CD4-positive, alpha-beta T cell (primary cell): ENCODE measurements around the gene MYO5A. TPM values are rescaled to one million over a fixed set of nuclear protein-coding genes. Genes with fewer than 3 reads are reported as not detected.

Source experiments
- ATAC-seq: fragments of 200-7000 bp; cut with Tn5 transposase; one replicate; pipeline ENCODE4 v1.10.0; 2022; ENCODE audit warnings: mild to moderate bottlenecking; ENCODE audit not compliant: poor library complexity
- CTCF ChIA-PET: fragments of 350-600 bp; sonication (Branson Sonifier 250); formaldehyde crosslinking; loops from one replicate; lab custom pipeline; 2021; ENCODE audit warnings: antibody characterized with exemption, inconsistent platforms; lab: Charles Lee
- POLR2A ChIA-PET: fragments of 350-600 bp; sonication (Branson Sonifier 250); formaldehyde crosslinking; loops from one replicate; lab custom pipeline; 2021; ENCODE audit warnings: antibody characterized with exemption, inconsistent platforms; lab: Charles Lee
- DNase-seq, 14 experiments: peaks; one replicate each; pipeline ENCODE4 v3.0.0-alpha.2; 2013 to 2020; ENCODE audit warnings: mixed read lengths in 2 of 14
- H3K27ac ChIP-seq, 2 donors: one replicate each; pipeline versions ENCODE4 v1.5.1 to v1.7.0; 2013; ENCODE audit warnings: low read length in 2 of 2, low read depth in 1 of 2, mild to moderate bottlenecking in 1 of 2
- H3K27me3 ChIP-seq, 2 experiments: 1 replicate in 1 of 2; 2 replicates in 1 of 2; pipeline versions ENCODE4 v1.6.1 to v1.7.0; 2013; ENCODE audit warnings: low read length in 2 of 2, control low read depth in 1 of 2, mild to moderate bottlenecking in 1 of 2, moderate library complexity in 1 of 2; ENCODE audit not compliant: insufficient read depth in 2 of 2, control insufficient read depth in 1 of 2
- H3K36me3 ChIP-seq: one replicate; pipeline ENCODE4 v1.6.1; 2013; ENCODE audit warnings: low read length, control low read depth; ENCODE audit not compliant: insufficient read depth
- H3K4me1 ChIP-seq: one replicate; pipeline ENCODE4 v1.6.1; 2013; ENCODE audit warnings: low read length, control low read depth; ENCODE audit not compliant: insufficient read depth
- H3K4me3 ChIP-seq: one replicate; pipeline ENCODE4 v1.5.1; 2013; ENCODE audit warnings: mild to moderate bottlenecking, low read length, moderate library complexity
- H3K9me3 ChIP-seq, 2 experiments: 1 replicate in 1 of 2; 2 replicates in 1 of 2; pipeline versions ENCODE4 v1.6.1 to v1.7.0; 2013; ENCODE audit warnings: low read length in 2 of 2, mild to moderate bottlenecking in 2 of 2, control low read depth in 1 of 2, moderate library complexity in 1 of 2; ENCODE audit not compliant: control insufficient read depth in 1 of 2, insufficient read depth in 1 of 2
- H3K27ac Mint-ChIP-seq: one replicate; pipeline ENCODE4 v1.8.0; 2020; ENCODE audit warnings: mixed read lengths
- H3K27me3 Mint-ChIP-seq: one replicate; pipeline ENCODE4 v1.8.0; 2021; ENCODE audit warnings: mixed read lengths
- H3K36me3 Mint-ChIP-seq: one replicate; pipeline ENCODE4 v1.8.0; 2021; ENCODE audit warnings: low read depth, mixed read lengths
- H3K4me1 Mint-ChIP-seq: one replicate; pipeline ENCODE4 v1.8.0; 2021; ENCODE audit warnings: low read depth, mixed read lengths
- H3K4me3 Mint-ChIP-seq: one replicate; pipeline ENCODE4 v1.8.0; 2020; ENCODE audit warnings: mild to moderate bottlenecking, mixed read lengths
- H3K9me3 Mint-ChIP-seq: one replicate; pipeline ENCODE4 v1.8.0; 2020; ENCODE audit warnings: mixed read lengths
- intact Hi-C, 2 experiments: fragments of 100-400 bp; cut with DNase I in 1 of 2; cut with micrococcal nuclease in 1 of 2; formaldehyde crosslinking; loops; one replicate each; pipeline versions ENCODE4 v1.15.1 to v1.9.0; 2023 to 2025; cut with DNase I, micrococcal nuclease
- total RNA-seq, 174 experiments: library from RNA in 2 of 174; stranded (reverse) in 2 of 174; gene quantifications; one replicate each; pipeline ENCODE4 v1.2.3 and lab custom pipeline; 2021 to 2026
- TF ChIP-seq, protein P1 (sequence below): fragments of 200-600 bp; IDR thresholded peaks from one replicate; pipeline ENCODE4 v1.8.0; 2022; ENCODE audit warnings: antibody characterized with exemption, mild to moderate bottlenecking

The MYO5A gene
- total RNA-seq, 2 experiments from 2014 or later = 25.5 TPM

DNA sequence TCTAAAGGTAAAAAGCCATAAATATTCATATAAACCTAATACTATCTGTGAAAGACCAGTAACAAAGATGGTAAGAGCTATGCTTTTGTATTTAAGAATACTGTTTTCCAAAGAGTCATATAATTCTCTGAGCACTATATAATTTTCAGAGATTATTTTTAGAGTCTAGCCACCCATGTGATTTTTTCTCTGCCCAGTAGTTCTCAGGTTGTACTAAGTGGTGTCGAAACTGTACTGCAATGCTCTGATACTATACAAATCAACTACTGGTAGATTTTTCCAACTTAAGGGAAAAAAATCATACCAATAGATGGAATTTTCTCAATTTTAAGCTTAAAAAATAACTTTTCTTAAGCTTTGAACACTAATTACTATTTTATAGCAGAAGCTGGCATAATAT is 104.8 kb downstream of the MYO5A start:
- DNase-seq (no peak), ATAC-seq (no peak)
- no peaks in the 10 kb centered on the region for H3K9me3 Mint-ChIP-seq
- TF ChIP-seq, protein P1, sequence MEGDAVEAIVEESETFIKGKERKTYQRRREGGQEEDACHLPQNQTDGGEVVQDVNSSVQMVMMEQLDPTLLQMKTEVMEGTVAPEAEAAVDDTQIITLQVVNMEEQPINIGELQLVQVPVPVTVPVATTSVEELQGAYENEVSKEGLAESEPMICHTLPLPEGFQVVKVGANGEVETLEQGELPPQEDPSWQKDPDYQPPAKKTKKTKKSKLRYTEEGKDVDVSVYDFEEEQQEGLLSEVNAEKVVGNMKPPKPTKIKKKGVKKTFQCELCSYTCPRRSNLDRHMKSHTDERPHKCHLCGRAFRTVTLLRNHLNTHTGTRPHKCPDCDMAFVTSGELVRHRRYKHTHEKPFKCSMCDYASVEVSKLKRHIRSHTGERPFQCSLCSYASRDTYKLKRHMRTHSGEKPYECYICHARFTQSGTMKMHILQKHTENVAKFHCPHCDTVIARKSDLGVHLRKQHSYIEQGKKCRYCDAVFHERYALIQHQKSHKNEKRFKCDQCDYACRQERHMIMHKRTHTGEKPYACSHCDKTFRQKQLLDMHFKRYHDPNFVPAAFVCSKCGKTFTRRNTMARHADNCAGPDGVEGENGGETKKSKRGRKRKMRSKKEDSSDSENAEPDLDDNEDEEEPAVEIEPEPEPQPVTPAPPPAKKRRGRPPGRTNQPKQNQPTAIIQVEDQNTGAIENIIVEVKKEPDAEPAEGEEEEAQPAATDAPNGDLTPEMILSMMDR = no peak
- H3K36me3 Mint-ChIP-seq = peaks cover 51% of the 10 kb centered on the region
- intact Hi-C loops = no loop called here
- Histone ChIP-seq H3K27ac (no peak overlapping the region), H3K27me3 (no peaks in the 10 kb centered on the region), H3K4me1 (no peaks in the 10 kb centered on the region), H3K36me3 (peaks cover 26% of the 10 kb centered on the region), H3K4me3 (no peak overlapping the region), H3K9me3 (no peaks in the 10 kb centered on the region)
- ChIA-PET POLR2A (no interaction called here), CTCF (interaction anchor here (1.5 kb wide), 1 partner anchor 10 kb away, joined by 5 read pairs; no protein-coding TSS in a partner anchor)
- H3K27ac Mint-ChIP-seq = no peak overlapping the region
- H3K4me1 Mint-ChIP-seq = no peaks in the 10 kb centered on the region
- no peak overlapping the region for H3K4me3 Mint-ChIP-seq
- H3K27me3 Mint-ChIP-seq = no peaks in the 10 kb centered on the region

DNA sequence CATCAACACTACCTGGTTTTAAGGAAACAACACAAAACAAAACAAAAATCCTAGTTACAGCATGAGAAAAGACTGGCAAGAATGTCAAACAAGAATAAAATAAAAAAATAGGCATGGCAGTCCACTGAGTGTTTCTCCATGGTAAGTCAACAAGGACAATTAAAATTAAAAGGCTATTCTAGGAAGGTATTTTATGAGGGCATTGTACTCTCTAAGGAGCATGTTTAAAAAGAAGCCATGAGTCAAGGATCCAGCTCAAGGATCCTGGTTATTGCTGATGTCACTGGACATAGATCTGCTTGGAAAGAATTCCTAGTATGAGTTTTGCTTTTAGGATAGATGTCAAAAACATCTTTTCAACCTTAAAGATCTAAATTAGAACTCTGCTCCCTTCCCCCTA is 106.7 kb downstream of the MYO5A start:
- Mint-ChIP-seq H3K9me3 (no peaks in the 10 kb centered on the region), H3K4me1 (no peaks in the 10 kb centered on the region), H3K4me3 (no peak overlapping the region), H3K36me3 (peaks cover 32% of the 10 kb centered on the region), H3K27ac (no peak overlapping the region), H3K27me3 (no peaks in the 10 kb centered on the region)
- ChIA-PET POLR2A (no interaction called here), CTCF (no interaction called here)
- Histone ChIP-seq H3K4me3 (no peak overlapping the region), H3K36me3 (peaks cover 15% of the 10 kb centered on the region), H3K27me3 (no peaks in the 10 kb centered on the region), H3K9me3 (no peaks in the 10 kb centered on the region), H3K4me1 (no peaks in the 10 kb centered on the region), H3K27ac (no peak overlapping the region)
- intact Hi-C loops = no loop called here
- DNase-seq (no peak), ATAC-seq (no peak)
- TF ChIP-seq, protein P1 = no peak

DNA sequence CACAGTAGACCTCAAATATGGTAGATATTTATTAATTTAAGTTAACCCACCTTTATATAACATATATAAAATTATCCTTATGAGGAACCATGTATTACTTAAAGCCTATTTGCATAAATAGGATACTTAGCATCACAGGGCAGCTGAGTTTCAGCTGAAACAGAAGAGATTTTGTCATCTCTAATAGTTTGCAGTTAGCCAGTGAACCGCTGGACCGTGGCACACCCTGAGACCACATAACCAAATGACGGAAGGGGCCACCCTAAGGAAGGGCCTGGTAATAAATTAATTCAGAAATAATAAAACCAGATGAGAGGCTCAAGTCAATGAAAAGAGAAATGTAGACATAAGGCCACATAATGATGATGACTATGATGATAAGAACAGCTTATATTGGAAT is 107.7 kb downstream of the MYO5A start:
- Mint-ChIP-seq H3K27ac (no peak overlapping the region), H3K4me3 (no peak overlapping the region), H3K27me3 (no peaks in the 10 kb centered on the region), H3K36me3 (peaks cover 28% of the 10 kb centered on the region), H3K4me1 (no peaks in the 10 kb centered on the region), H3K9me3 (no peaks in the 10 kb centered on the region)
- POLR2A ChIA-PET = no interaction called here
- Histone ChIP-seq H3K4me3 (no peak overlapping the region), H3K27ac (no peak overlapping the region), H3K27me3 (no peaks in the 10 kb centered on the region), H3K9me3 (no peaks in the 10 kb centered on the region), H3K4me1 (no peaks in the 10 kb centered on the region), H3K36me3 (peaks cover 20% of the 10 kb centered on the region)
- no peak for DNase-seq
- no peak for ATAC-seq
- CTCF ChIA-PET = no interaction called here
- TF ChIP-seq, protein P1 = no peak
- intact Hi-C loops = no loop called here
